Measurements from ENCODE around the gene ECPAS.

- TF ChIP-seq POLR2A (IDR thresholded peaks at IDR 0.05; ENCODE audit: low read length) = no peak
- TF ChIP-seq GATA1 (IDR thresholded peaks at IDR 0.05; ENCODE audit: low read depth, low read length) = no peak
Measured at GRCh38 chr9:111474385-111474784, 9.8 kb downstream of the ECPAS start.

Measured in erythroblast (primary cell).